ENCODE results near the gene ANXA6. TPM values are rescaled to one million over a fixed set of nuclear protein-coding genes. Genes with fewer than 3 reads are reported as not detected.

Gene ANXA6
- total RNA-seq, 2 experiments from 2014 or later, result 26.1 to 74.1 TPM

- Histone ChIP-seq H3K9me3 (ENCODE audit: low read length) (peaks cover 57% of the 10 kb centered on the region), H3K4me3 (ENCODE audit: low read depth, low read length, poor library complexity, severe bottlenecking) (no peak overlapping the region), H3K27ac (ENCODE audit: low read depth, low read length, poor library complexity, severe bottlenecking) (no peak overlapping the region), H2AFZ (ENCODE audit: low read length) (no peak overlapping the region), H3K9me2 (ENCODE audit: insufficient read depth, low read length) (no peaks in the 10 kb centered on the region), H3K4me2 (ENCODE audit: low read length) (no peak overlapping the region), H4K20me1 (ENCODE audit: insufficient read depth, low read length) (no peaks in the 10 kb centered on the region), H3K4me1 (ENCODE audit: insufficient read depth, low read length, poor library complexity, severe bottlenecking) (peaks cover 29% of the 10 kb centered on the region), H3K36me3 (ENCODE audit: insufficient read depth, low read length) (peaks cover 89% of the 10 kb centered on the region), H3K79me2 (ENCODE audit: insufficient read depth, low read depth, low read length) (peaks cover 14% of the 10 kb centered on the region)
- ChIA-PET CTCF (ENCODE audit: unreplicated experiment) (interaction anchor here (0.9 kb wide), 1 partner anchor 17 kb away, joined by 3 read pairs; no protein-coding TSS in a partner anchor), POLR2A (interaction anchor here (0.6 to 1.4 kb wide), 19 partner anchors 9 to 1358 kb away, joined by 3 to 8 read pairs (median 5); partner anchors contain the start of gene CCDC69)
- TF ChIP-seq EZH2phosphoT487 (IDR thresholded peaks at IDR 0.05; ENCODE audit: borderline replicate concordance, low read depth, low read length) (no peak), CTCF (conservative IDR thresholded peaks at IDR 0.05; ENCODE audit: low read length) (no peak)
- BruUV-seq (replicated peaks), result no TSS peak
- no peak for DNase-seq (ENCODE audit: low spot score)
- intact Hi-C loops (cut with micrococcal nuclease; ENCODE audit: unreplicated experiment), result no loop called here
Observed at GRCh38 chr5:151191661-151192060, 34.1 kb upstream of the ANXA6 start.

- H3K27ac ChIP-seq (ENCODE audit: low read depth, low read length, poor library complexity, severe bottlenecking), result no peak overlapping the region
- CTCF ChIA-PET (ENCODE audit: unreplicated experiment), result no interaction called here
Observed at GRCh38 chr5:151189151-151189550, 31.6 kb upstream of the ANXA6 start.

More at GRCh38 chr5:151189151-151189550, 31.6 kb upstream of the ANXA6 start:
- TF ChIP-seq EZH2phosphoT487 (IDR thresholded peaks at IDR 0.05; ENCODE audit: borderline replicate concordance, low read depth, low read length), result no peak
- TF ChIP-seq CTCF (conservative IDR thresholded peaks at IDR 0.05; ENCODE audit: low read length), result no peak
- intact Hi-C loops (cut with micrococcal nuclease; ENCODE audit: unreplicated experiment), result no loop called here
- Histone ChIP-seq H3K79me2 (ENCODE audit: insufficient read depth, low read depth, low read length) (peaks cover 14% of the 10 kb centered on the region), H3K4me1 (ENCODE audit: insufficient read depth, low read length, poor library complexity, severe bottlenecking) (peaks cover 10% of the 10 kb centered on the region), H4K20me1 (ENCODE audit: insufficient read depth, low read length) (no peaks in the 10 kb centered on the region), H3K9me3 (ENCODE audit: low read length) (peaks cover 54% of the 10 kb centered on the region), H2AFZ (ENCODE audit: low read length) (no peak overlapping the region), H3K9me2 (ENCODE audit: insufficient read depth, low read length) (no peaks in the 10 kb centered on the region), H3K4me2 (ENCODE audit: low read length) (no peak overlapping the region), H3K36me3 (ENCODE audit: insufficient read depth, low read length) (peaks cover 96% of the 10 kb centered on the region), H3K4me3 (ENCODE audit: low read depth, low read length, poor library complexity, severe bottlenecking) (no peak overlapping the region)
- no TSS peak for BruUV-seq (replicated peaks)
- DNase-seq (ENCODE audit: low spot score), result no peak
- POLR2A ChIA-PET, result interaction anchor here (0.6 to 1.6 kb wide), 5 partner anchors 9 to 73 kb away, joined by 3 to 6 read pairs (median 3); no protein-coding TSS in a partner anchor

Data from OCI-LY7 (cell line).